ENCODE measurements around the gene TWIST1.

DNA sequence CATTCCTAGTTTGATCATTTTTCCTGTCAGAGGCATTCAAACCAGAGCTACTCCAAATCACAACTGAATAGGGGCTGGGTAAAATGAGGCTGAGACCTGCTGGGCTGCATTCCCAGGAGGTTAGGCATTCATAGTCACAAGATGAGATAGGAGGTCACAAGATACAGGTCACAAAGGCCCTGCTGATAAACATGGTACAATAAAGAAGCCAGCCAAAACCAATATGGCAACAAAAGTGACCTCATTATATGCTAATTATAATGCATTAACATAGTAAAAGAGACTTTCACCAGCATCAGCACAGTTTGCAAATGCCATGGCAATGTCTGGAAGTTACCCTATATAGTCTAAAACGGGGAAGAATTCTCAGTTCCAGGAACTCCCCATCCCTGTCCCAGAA, 37.3 kb downstream of the TWIST1 start:
- TF ChIP-seq CTCF (IDR thresholded peaks at IDR 0.05) (no peak), POLR2A (IDR thresholded peaks at IDR 0.05) (no peak), EP300 (IDR thresholded peaks at IDR 0.05) (no peak)

Measured in tibial nerve (tissue), 4 donors.